Ectodermal cell (in vitro differentiated cells): ENCODE measurements around the gene DRAM1.
"Not testable (repeated sequence)": the region's sequence is repeated elsewhere in the genome, so short reads cannot be mapped to it uniquely, and the experiment has no call there.

Experiments used
- H3K27ac ChIP-seq: 2 replicates; pipeline ENCODE4 v1.7.0; 2013; ENCODE audit warnings: mild to moderate bottlenecking, low read depth, low read length; ENCODE audit not compliant: insufficient read depth, poor library complexity, severe bottlenecking
- H3K27me3 ChIP-seq: 2 replicates; pipeline ENCODE4 v1.7.0; 2013; ENCODE audit warnings: mild to moderate bottlenecking, low read length; ENCODE audit not compliant: insufficient read depth, control insufficient read depth, poor library complexity, severe bottlenecking
- H3K36me3 ChIP-seq: one replicate; pipeline ENCODE4 v1.7.0; 2013; ENCODE audit warnings: low read length; ENCODE audit not compliant: control insufficient read depth, insufficient read depth
- H3K4me1 ChIP-seq: one replicate; pipeline ENCODE4 v1.7.0; 2013; ENCODE audit warnings: low read length; ENCODE audit not compliant: control insufficient read depth, insufficient read depth
- H3K4me3 ChIP-seq: 2 replicates; pipeline ENCODE4 v1.7.0; 2013; ENCODE audit warnings: low read depth, low read length, control low read depth; ENCODE audit not compliant: insufficient read depth
- H3K9me3 ChIP-seq: 2 replicates; pipeline ENCODE4 v1.7.0; 2013; ENCODE audit warnings: mild to moderate bottlenecking, low read length, moderate library complexity; ENCODE audit not compliant: control insufficient read depth
- WGBS, 2 experiments: methylation state at CpG; one replicate each; pipeline ENCODE4 v1.1.7; 2013; ENCODE audit warnings: missing lambda C conversion rate in 2 of 2; 5-methylcytosine and 5-hydroxymethylcytosine counted together

DRAM1 gene

GRCh38 chr12:101859664-101860607 lies 17.4 kb upstream of the DRAM1 start:
- H3K4me1 ChIP-seq: no peaks in the 10 kb centered on the region
- H3K27me3 ChIP-seq: no peaks in the 10 kb centered on the region
- H3K27ac ChIP-seq: no peak overlapping the region
- H3K9me3 ChIP-seq: no peaks in the 10 kb centered on the region
- H3K36me3 ChIP-seq: no peaks in the 10 kb centered on the region
- no peak overlapping the region for H3K4me3 ChIP-seq

- WGBS, 2 experiments: 89 to 97% methylated on average over 2 of the region's 2 CpGs
- H3K4me1 ChIP-seq, H3K27me3 ChIP-seq, H3K36me3 ChIP-seq, H3K9me3 ChIP-seq, H3K4me3 ChIP-seq, H3K27ac ChIP-seq: not testable (repeated sequence)
These were observed 15.7 kb upstream of the DRAM1 start for GRCh38 chr12:101861688-101862087.

DNA sequence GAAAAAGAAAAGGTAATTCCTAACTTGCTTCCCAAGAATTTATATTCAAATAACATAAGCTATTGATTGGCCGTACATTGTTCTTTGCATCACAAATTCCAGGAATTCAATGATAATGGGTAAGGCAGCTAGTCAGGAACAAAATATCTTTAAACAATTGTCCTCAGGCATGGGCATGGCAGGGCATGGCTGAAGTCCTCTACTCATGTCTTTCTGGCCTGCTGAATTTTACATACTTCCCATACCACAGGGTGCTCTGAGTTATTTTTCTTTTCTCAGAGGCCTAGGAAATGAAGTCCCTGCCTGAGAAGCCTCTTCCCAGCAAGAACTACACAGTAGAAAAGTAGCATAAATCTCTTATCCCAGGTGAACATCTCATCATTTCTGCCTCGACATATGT lies 15.1 kb upstream of the DRAM1 start:
- no peaks in the 10 kb centered on the region for H3K4me1 ChIP-seq
- H3K4me3 ChIP-seq: no peak overlapping the region
- no peaks in the 10 kb centered on the region for H3K36me3 ChIP-seq
- H3K27ac ChIP-seq: no peak overlapping the region
- no peaks in the 10 kb centered on the region for H3K9me3 ChIP-seq
- H3K27me3 ChIP-seq: no peaks in the 10 kb centered on the region
- WGBS, 2 experiments: 94 to 95% methylated on average over 2 of the region's 2 CpGs

DNA sequence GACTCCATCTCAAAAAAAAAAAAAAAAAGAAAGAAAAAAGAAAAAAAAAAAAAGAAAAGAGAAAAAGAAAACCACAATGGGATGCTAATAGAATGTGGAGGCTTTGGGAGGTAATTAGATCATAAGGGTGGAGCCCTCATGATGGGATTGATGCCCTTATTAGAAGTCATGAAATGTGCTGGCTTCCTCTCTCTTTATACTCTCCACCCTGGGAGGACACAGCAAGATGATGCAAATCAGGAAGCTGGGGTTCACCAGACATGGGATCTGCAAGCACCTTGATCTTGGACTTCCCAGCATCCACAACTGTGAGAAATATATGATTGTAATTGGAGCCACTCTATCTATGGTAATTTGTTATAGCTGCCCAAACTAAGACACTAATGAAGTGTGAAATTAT lies 13.4 kb upstream of the DRAM1 start:
- no peak overlapping the region for H3K4me3 ChIP-seq
- no peaks in the 10 kb centered on the region for H3K27me3 ChIP-seq
- H3K4me1 ChIP-seq: no peaks in the 10 kb centered on the region
- H3K9me3 ChIP-seq: no peaks in the 10 kb centered on the region
- H3K27ac ChIP-seq: no peak overlapping the region
- H3K36me3 ChIP-seq: no peaks in the 10 kb centered on the region

GRCh38 chr12:101866615-101867373 lies 10.6 kb upstream of the DRAM1 start:
- Histone ChIP-seq H3K4me3 (no peak overlapping the region), H3K9me3 (no peaks in the 10 kb centered on the region)
- WGBS, 2 experiments: 77 to 78% methylated on average over 13 of the region's 13 CpGs

DNA sequence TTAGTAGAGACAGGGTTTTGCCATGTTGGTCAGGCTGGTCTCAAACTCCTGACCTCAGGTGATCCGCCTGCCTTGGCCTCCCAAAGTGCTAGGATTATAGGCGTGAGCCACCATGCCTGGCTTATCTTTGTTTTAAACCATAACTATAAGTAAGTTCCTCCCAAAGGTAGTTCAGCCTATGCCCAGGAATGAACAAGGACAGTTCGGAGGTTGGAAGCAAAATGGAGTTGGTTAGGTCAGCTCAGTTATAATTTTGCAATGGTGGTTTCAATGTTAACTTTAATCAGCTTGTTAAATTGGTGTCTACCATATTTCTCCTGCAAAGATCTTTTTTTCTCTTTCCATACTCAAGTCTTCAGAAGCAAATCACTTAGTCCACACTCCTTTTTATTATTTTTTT lies 9.8 kb upstream of the DRAM1 start:
- H3K4me3 ChIP-seq, H3K4me1 ChIP-seq, H3K27me3 ChIP-seq, H3K27ac ChIP-seq, H3K36me3 ChIP-seq, H3K9me3 ChIP-seq: not testable (repeated sequence)
- WGBS, 2 experiments: 92 to 93% methylated on average over 3 of the region's 3 CpGs

More at GRCh38 chr12:101866615-101867373, 10.6 kb upstream of the DRAM1 start:
- Histone ChIP-seq H3K27ac (no peak overlapping the region), H3K4me1 (no peaks in the 10 kb centered on the region), H3K27me3 (no peaks in the 10 kb centered on the region), H3K36me3 (no peaks in the 10 kb centered on the region)

GRCh38 chr12:101870925-101871324 lies 6.5 kb upstream of the DRAM1 start:
- no peak overlapping the region for H3K4me3 ChIP-seq
- WGBS, 2 experiments: 93 to 100% methylated on average over 1 of the region's 1 CpG
- no peaks in the 10 kb centered on the region for H3K9me3 ChIP-seq
- no peak overlapping the region for H3K27ac ChIP-seq
- no peaks in the 10 kb centered on the region for H3K4me1 ChIP-seq
- no peaks in the 10 kb centered on the region for H3K27me3 ChIP-seq
- no peaks in the 10 kb centered on the region for H3K36me3 ChIP-seq

DNA sequence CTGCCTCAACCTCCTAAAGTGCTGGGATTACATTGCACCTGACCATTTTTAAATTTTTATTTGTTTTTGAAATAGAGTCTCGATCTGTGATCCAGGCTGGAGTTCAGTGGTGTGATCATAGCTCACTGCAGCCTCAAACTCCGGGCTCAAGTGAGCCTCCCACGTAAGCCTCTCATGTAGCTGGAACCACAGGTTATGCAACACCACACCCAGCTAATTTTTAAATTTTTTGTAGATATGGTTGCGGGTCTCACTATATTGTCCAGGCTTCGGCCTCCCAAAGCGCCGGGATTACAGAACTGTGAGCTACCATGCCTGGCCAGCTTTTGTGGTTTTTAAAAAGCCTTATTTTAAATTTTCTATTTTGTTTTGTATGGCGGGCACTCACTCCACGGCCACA lies 2.2 kb upstream of the DRAM1 start:
- WGBS, 2 experiments: 94 to 95% methylated on average over 9 of the region's 9 CpGs
- Histone ChIP-seq H3K4me3 (no peak overlapping the region), H3K4me1 (no peaks in the 10 kb centered on the region), H3K36me3 (no peaks in the 10 kb centered on the region), H3K9me3 (no peaks in the 10 kb centered on the region), H3K27me3 (peaks cover 22% of the 10 kb centered on the region), H3K27ac (no peak overlapping the region)

GRCh38 chr12:101876322-101876860 lies 989 bp upstream of the DRAM1 start:
- Histone ChIP-seq H3K36me3 (no peaks in the 10 kb centered on the region), H3K4me3 (no peak overlapping the region), H3K27me3 (peaks cover 22% of the 10 kb centered on the region), H3K27ac (no peak overlapping the region), H3K4me1 (no peaks in the 10 kb centered on the region), H3K9me3 (no peaks in the 10 kb centered on the region)
- WGBS, 2 experiments: 83 to 86% methylated on average over 9 of the region's 9 CpGs

DNA sequence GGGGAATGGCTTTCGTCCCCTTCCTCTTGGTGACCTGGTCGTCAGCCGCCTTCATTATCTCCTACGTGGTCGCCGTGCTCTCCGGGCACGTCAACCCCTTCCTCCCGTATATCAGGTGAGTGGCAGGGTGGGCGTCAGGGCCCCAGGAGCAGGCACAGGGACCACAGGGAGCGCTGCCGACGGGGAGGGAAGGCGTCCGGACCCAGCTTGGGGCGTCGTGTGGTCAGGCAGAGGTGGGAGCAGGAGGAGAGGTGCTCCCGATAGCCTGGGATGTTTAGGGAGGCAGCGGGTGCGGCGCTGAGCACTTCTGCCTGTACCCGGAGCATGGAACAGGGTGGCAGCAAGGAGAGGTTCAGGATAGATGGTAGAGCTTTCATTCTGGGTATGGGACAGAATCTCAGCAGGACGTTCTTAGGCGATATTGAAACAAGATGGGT lies 444 bp downstream of the DRAM1 start:
- Histone ChIP-seq H3K4me3 (peak overlapping the region; percentile 60), H3K36me3 (no peaks in the 10 kb centered on the region), H3K27ac (no peak overlapping the region), H3K4me1 (no peaks in the 10 kb centered on the region), H3K27me3 (peaks cover 22% of the 10 kb centered on the region), H3K9me3 (no peaks in the 10 kb centered on the region)
- 3 to 4% methylated on average over 22 to 24 of the region's 24 CpGs for WGBS, 2 experiments
